ENCODE data around the gene GCNT4. TPM values are rescaled to one million over a fixed set of nuclear protein-coding genes. Genes with fewer than 3 reads are reported as not detected.
A peak's percentile ranks its signal among the peaks of the same experiment; 100 is the strongest.

The GCNT4 gene
- polyA plus RNA-seq, 1 donor from 2014 or later = 0.08 TPM

- no peak overlapping the region for H3K4me3 Mint-ChIP-seq
- peaks cover 0 to 6% (median 4%) of the 10 kb centered on the region in 3 donors for H3K4me1 Mint-ChIP-seq
- H3K36me3 Mint-ChIP-seq = no peaks in the 10 kb centered on the region
- peaks cover 28% of the 10 kb centered on the region for H3K27me3 Mint-ChIP-seq
- peak overlapping the region in 1 of 3 donors; percentile 55 for H3K27ac Mint-ChIP-seq
- H3K9me3 Mint-ChIP-seq = no peaks in the 10 kb centered on the region
Measured at GRCh38 chr5:75058986-75059535, 6.7 kb upstream of the GCNT4 start.

GRCh38 chr5:75057561-75057960 is 5.2 kb upstream of the GCNT4 start:
- Mint-ChIP-seq H3K27me3 (peaks cover 33% of the 10 kb centered on the region), H3K27ac (no peak overlapping the region), H3K4me1 (peaks cover 1 to 6% (median 4%) of the 10 kb centered on the region in 3 donors)

DNA sequence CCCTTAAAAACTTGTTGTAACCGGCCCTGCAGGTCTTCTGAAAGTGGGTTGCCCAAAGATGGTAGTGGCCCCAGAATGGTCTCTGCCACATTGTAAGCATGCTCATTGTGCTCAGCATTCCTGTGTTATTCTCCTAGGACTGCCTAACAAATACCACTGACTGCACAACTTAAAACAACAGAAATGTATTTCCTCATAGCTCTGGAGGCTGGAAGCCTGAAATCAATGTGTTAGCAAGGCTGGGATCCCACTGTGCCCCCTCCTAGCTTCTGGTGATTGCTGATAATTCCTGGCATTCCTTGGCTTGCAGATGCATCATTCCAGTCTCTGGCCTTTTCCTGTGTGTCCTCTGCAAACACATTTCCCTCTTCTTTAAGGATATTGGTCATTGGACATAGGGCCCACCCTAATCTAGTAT is 3.4 kb upstream of the GCNT4 start:
- no peak overlapping the region for H3K27ac Mint-ChIP-seq
- peaks cover 48% of the 10 kb centered on the region for H3K27me3 Mint-ChIP-seq
- H3K4me3 Mint-ChIP-seq = peak overlapping the region in 1 of 4 donors; percentile 34
- peaks cover 1 to 14% (median 12%) of the 10 kb centered on the region in 3 donors for H3K4me1 Mint-ChIP-seq
- no peaks in the 10 kb centered on the region for H3K36me3 Mint-ChIP-seq
- H3K9me3 Mint-ChIP-seq = no peaks in the 10 kb centered on the region

More at GRCh38 chr5:75057561-75057960, 5.2 kb upstream of the GCNT4 start:
- H3K9me3 Mint-ChIP-seq = no peaks in the 10 kb centered on the region
- H3K36me3 Mint-ChIP-seq = no peaks in the 10 kb centered on the region
- peak overlapping the region in 1 of 4 donors; percentile 42 for H3K4me3 Mint-ChIP-seq

DNA sequence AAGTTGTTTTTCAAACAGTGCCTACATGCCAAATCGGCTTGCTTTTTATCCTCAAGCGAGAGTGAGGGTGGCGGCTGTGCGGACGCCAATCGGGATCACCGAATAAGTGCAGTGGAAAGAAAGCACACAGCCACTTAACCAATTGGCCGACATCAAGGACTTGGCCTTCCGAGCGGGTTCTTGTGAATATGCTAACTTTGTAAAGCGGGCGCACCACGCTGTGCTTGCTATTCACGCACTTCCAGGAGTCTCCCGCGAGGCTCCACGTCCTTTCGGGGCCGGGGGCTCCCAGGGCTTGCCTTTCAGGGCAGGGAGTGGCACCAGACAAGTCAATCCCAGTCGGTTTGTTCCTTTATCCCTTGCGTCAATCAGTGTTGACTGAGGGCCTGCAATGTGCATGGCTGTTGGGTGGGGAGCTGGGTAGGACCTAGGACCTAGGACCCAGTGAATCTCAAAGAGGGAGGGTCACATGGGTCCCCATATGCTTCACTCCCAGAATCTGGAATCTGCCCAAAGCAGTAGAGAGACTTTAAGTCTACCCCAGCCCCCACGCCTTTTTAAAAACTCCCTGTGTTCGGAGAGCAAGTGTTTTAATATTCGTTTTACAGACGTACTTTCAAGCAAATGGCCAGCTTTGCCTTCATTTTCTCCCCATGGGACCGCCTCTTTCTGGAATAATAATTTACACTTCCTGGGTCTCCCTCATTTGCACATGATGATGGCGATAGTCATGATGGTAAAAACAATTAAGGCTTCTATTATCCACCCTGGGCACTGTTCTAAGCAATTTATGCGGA is 2.0 kb upstream of the GCNT4 start:
- peaks cover 4 to 15% (median 14%) of the 10 kb centered on the region in 3 donors for H3K4me1 Mint-ChIP-seq
- no peaks in the 10 kb centered on the region for H3K36me3 Mint-ChIP-seq
- peaks cover 52% of the 10 kb centered on the region for H3K27me3 Mint-ChIP-seq
- H3K4me3 Mint-ChIP-seq = peak overlapping the region; percentile 35 to 88 (median 74)
- H3K9me3 Mint-ChIP-seq = no peaks in the 10 kb centered on the region
- H3K27ac Mint-ChIP-seq = peak overlapping the region in 2 of 3 donors; percentile 36 to 40

- Mint-ChIP-seq H3K4me1 (peaks cover 6 to 21% (median 14%) of the 10 kb centered on the region in 3 donors), H3K27me3 (peaks cover 58% of the 10 kb centered on the region), H3K36me3 (no peaks in the 10 kb centered on the region), H3K9me3 (no peaks in the 10 kb centered on the region), H3K4me3 (peak overlapping the region in 3 of 4 donors; percentile 70 to 88 (median 76)), H3K27ac (peak overlapping the region in 1 of 3 donors; percentile 40)
Measured at GRCh38 chr5:75053304-75054133, 1.2 kb upstream of the GCNT4 start.

DNA sequence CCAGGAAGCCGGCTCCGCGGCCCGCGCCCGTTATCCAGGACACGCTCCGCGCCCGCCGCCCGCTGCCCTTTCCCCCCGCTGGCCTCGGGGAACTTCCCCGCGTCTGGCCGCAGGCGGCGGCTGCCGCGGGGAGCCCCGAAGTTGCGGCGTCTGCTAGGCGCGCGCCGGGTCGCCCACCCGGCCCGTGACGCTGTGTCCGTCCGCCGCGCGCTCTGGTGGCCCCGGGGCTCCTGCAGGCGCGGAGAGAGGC is 621 bp upstream of the GCNT4 start:
- Mint-ChIP-seq H3K4me3 (no peak overlapping the region), H3K36me3 (no peaks in the 10 kb centered on the region), H3K9me3 (no peaks in the 10 kb centered on the region), H3K27ac (no peak overlapping the region), H3K27me3 (peaks cover 59% of the 10 kb centered on the region), H3K4me1 (peaks cover 6 to 21% (median 14%) of the 10 kb centered on the region in 3 donors)

DNA sequence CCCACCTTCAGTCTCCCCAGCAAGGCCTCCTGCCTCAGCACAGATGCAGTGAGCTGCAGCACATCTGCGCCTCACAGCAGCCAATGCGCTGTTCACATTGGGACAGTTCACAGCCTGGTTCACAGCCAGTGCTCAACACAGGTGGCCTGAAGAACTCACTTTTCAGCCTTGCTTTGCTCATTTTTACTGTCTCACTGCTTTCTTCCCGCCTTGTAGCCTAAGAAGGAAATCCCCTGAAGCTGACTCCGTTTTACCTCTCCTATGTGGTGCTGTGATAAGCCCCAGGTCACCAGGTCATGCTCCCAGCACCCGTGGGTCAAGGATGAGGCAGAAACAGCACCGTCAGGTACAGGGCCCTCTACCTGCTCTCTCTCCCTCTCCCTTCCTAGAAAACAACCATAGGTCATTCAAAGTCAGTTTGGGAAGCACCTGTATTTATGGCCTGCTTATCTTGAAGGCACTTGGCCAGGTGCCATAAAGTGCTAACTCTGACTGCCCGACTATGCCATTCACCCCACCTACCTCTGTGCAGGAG is 1.1 kb downstream of the GCNT4 start:
- H3K27me3 Mint-ChIP-seq = peaks cover 53% of the 10 kb centered on the region
- no peaks in the 10 kb centered on the region for H3K9me3 Mint-ChIP-seq
- peaks cover 6 to 21% (median 14%) of the 10 kb centered on the region in 3 donors for H3K4me1 Mint-ChIP-seq
- peak overlapping the region; percentile 6 to 79 (median 37) for H3K4me3 Mint-ChIP-seq
- H3K27ac Mint-ChIP-seq = no peak overlapping the region
- H3K36me3 Mint-ChIP-seq = no peaks in the 10 kb centered on the region

GRCh38 chr5:75050415-75050814 is 1.9 kb downstream of the GCNT4 start:
- Mint-ChIP-seq H3K4me1 (peaks cover 6 to 21% (median 14%) of the 10 kb centered on the region in 3 donors), H3K4me3 (no peak overlapping the region), H3K36me3 (no peaks in the 10 kb centered on the region), H3K27ac (no peak overlapping the region), H3K9me3 (no peaks in the 10 kb centered on the region), H3K27me3 (peaks cover 49% of the 10 kb centered on the region)

- peaks cover 6 to 19% (median 12%) of the 10 kb centered on the region in 3 donors for H3K4me1 Mint-ChIP-seq
- H3K4me3 Mint-ChIP-seq = no peak overlapping the region
- H3K36me3 Mint-ChIP-seq = no peaks in the 10 kb centered on the region
- H3K27ac Mint-ChIP-seq = no peak overlapping the region
- H3K9me3 Mint-ChIP-seq = no peaks in the 10 kb centered on the region
- H3K27me3 Mint-ChIP-seq = peaks cover 42% of the 10 kb centered on the region
Measured at GRCh38 chr5:75049456-75050351, 2.7 kb downstream of the GCNT4 start.

- Mint-ChIP-seq H3K4me1 (peaks cover 5 to 14% (median 10%) of the 10 kb centered on the region in 3 donors), H3K27me3 (peaks cover 32% of the 10 kb centered on the region), H3K9me3 (no peaks in the 10 kb centered on the region), H3K4me3 (peak overlapping the region in 2 of 4 donors; percentile 12 to 60), H3K36me3 (no peaks in the 10 kb centered on the region), H3K27ac (no peak overlapping the region)
Measured at GRCh38 chr5:75048457-75048953, 3.9 kb downstream of the GCNT4 start.

- Mint-ChIP-seq H3K27me3 (peaks cover 40% of the 10 kb centered on the region), H3K4me1 (peaks cover 5 to 14% (median 10%) of the 10 kb centered on the region in 3 donors), H3K4me3 (no peak overlapping the region), H3K27ac (no peak overlapping the region), H3K9me3 (no peaks in the 10 kb centered on the region), H3K36me3 (no peaks in the 10 kb centered on the region)
Measured at GRCh38 chr5:75047356-75047755, 5.0 kb downstream of the GCNT4 start.

- Mint-ChIP-seq H3K27me3 (peaks cover 35% of the 10 kb centered on the region), H3K36me3 (no peaks in the 10 kb centered on the region), H3K9me3 (no peaks in the 10 kb centered on the region), H3K27ac (no peak overlapping the region), H3K4me1 (peaks cover 2 to 9% (median 5%) of the 10 kb centered on the region in 3 donors), H3K4me3 (no peak overlapping the region)
Measured at GRCh38 chr5:75046366-75047142, 5.8 kb downstream of the GCNT4 start.

- Mint-ChIP-seq H3K27me3 (peaks cover 26% of the 10 kb centered on the region), H3K36me3 (no peaks in the 10 kb centered on the region), H3K4me1 (peaks cover 0 to 7% (median 2%) of the 10 kb centered on the region in 3 donors), H3K9me3 (no peaks in the 10 kb centered on the region), H3K27ac (no peak overlapping the region), H3K4me3 (no peak overlapping the region)
Measured at GRCh38 chr5:75045071-75045470, 7.3 kb downstream of the GCNT4 start.

Measured in IgD-negative memory B cell (primary cell).